ENCODE data around the gene FETUB. TPM values are rescaled to one million over a fixed set of nuclear protein-coding genes. Genes with fewer than 3 reads are reported as not detected.

The FETUB gene
- total RNA-seq, 4 donors from 2014 or later = not detected

DNA sequence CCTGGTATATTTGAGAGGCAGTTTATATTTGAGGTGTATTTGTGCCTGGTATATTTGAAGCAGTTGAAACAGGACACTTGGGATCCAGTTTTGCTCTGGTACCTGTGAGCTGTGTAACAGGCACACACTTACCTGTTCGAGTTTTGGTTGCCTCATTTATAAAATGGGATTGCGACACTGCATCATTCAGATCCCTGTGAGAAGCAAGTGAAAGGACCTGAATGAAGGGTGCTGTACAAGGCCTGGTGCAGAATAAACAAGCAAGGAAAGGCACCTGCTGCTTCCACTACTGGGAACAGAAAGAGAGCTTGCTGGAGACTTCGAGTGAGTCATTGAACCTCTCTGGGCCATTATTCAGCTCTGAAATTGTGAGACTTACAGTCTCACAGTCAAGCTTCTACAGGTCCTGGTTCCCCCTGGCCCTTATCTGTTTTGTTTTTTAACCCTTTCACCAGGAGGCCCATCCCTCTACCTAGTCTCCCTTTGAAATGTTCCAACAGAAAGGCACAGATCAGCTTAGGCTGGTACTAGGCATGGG is 11.5 kb downstream of the FETUB start:
- Histone ChIP-seq H3K27ac (no peak overlapping the region), H3K4me3 (replicated peaks in 1 of 3) (no peak overlapping the region), H3K4me1 (no peaks in the 10 kb centered on the region), H3K9me3 (no peaks in the 10 kb centered on the region), H3K27me3 (no peaks in the 10 kb centered on the region), H3K36me3 (no peaks in the 10 kb centered on the region)
- intact Hi-C loops (cut with DNase I) = no loop called here
- 71 to 74% methylated on average over 3 of the region's 3 CpGs for WGBS, 2 donors
- no peak for DNase-seq
- no peak for TF ChIP-seq POLR2A (IDR thresholded peaks at IDR 0.05)
- TF ChIP-seq, protein P1, sequence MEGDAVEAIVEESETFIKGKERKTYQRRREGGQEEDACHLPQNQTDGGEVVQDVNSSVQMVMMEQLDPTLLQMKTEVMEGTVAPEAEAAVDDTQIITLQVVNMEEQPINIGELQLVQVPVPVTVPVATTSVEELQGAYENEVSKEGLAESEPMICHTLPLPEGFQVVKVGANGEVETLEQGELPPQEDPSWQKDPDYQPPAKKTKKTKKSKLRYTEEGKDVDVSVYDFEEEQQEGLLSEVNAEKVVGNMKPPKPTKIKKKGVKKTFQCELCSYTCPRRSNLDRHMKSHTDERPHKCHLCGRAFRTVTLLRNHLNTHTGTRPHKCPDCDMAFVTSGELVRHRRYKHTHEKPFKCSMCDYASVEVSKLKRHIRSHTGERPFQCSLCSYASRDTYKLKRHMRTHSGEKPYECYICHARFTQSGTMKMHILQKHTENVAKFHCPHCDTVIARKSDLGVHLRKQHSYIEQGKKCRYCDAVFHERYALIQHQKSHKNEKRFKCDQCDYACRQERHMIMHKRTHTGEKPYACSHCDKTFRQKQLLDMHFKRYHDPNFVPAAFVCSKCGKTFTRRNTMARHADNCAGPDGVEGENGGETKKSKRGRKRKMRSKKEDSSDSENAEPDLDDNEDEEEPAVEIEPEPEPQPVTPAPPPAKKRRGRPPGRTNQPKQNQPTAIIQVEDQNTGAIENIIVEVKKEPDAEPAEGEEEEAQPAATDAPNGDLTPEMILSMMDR (IDR thresholded peaks at IDR 0.05) = no peak

DNA sequence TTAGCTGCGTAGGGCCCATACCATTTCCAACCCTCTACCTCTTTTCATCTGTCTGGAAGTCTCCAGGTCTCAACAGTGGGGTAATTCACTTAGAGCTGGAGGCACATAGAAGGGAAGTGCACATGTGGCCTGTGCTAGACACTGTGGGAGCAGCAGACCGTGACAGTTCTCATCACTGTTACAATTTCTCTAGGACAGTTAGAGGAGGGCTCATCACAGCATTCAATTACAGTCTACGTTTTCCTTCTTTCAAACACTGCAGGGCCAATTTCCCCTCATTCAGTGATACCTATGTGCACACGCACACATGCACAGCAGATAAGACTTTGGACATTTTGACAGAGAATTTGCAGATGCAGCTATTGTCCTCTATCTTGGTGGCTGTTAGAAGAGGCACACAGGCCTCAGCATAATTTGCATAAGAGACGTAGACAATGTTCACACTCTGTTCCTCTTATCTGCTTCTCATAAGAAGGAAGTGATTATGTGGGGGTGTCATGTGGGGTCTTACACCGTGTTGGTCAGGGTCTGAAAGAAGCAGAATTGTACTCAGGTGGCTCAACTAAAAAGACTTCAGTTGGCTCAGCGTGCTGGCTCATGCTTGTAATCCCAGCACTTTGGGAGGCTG is 13.0 kb downstream of the FETUB start:
- Histone ChIP-seq H3K4me3 (replicated peaks in 1 of 3) (no peak overlapping the region), H3K36me3 (no peaks in the 10 kb centered on the region), H3K9me3 (no peaks in the 10 kb centered on the region), H3K4me1 (no peaks in the 10 kb centered on the region), H3K27ac (no peak overlapping the region), H3K27me3 (no peaks in the 10 kb centered on the region)
- TF ChIP-seq, protein P1 (IDR thresholded peaks at IDR 0.05) = no peak
- no peak for TF ChIP-seq POLR2A (IDR thresholded peaks at IDR 0.05)
- 69 to 85% methylated on average over 7 of the region's 7 CpGs for WGBS, 2 donors
- intact Hi-C loops (cut with DNase I) = no loop called here
- DNase-seq = no peak

DNA sequence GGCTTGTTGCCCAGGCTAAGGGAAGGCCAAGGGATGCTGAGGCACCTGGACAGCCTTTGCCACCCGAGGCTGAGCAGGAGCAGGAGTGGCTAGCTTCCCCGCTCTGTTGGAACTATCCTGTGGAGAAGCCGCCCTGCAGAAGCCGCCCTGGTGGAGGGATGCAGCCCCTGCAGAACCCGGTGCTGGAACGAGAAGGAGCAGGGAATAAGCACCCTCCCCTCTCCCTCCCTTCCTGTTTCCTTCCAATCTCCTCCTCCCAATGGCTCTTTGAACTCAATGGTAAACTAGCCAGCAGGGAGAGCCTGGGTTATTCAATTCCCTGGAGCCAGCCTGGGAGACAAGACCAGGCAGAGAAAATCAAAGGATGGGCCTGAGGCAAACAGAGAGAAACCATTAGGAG is 13.8 kb downstream of the FETUB start:
- H3K27ac ChIP-seq = no peak overlapping the region
- H3K4me1 ChIP-seq = no peaks in the 10 kb centered on the region
- no peaks in the 10 kb centered on the region for H3K36me3 ChIP-seq
- WGBS, 2 donors = 55 to 64% methylated on average over 6 of the region's 6 CpGs
- DNase-seq = no peak
- no peaks in the 10 kb centered on the region for H3K9me3 ChIP-seq
- intact Hi-C loops (cut with DNase I) = no loop called here
- TF ChIP-seq POLR2A (IDR thresholded peaks at IDR 0.05) = no peak
- TF ChIP-seq, protein P1 (IDR thresholded peaks at IDR 0.05) = no peak
- H3K27me3 ChIP-seq = no peaks in the 10 kb centered on the region
- no peak overlapping the region for H3K4me3 ChIP-seq (replicated peaks in 1 of 3)

DNA sequence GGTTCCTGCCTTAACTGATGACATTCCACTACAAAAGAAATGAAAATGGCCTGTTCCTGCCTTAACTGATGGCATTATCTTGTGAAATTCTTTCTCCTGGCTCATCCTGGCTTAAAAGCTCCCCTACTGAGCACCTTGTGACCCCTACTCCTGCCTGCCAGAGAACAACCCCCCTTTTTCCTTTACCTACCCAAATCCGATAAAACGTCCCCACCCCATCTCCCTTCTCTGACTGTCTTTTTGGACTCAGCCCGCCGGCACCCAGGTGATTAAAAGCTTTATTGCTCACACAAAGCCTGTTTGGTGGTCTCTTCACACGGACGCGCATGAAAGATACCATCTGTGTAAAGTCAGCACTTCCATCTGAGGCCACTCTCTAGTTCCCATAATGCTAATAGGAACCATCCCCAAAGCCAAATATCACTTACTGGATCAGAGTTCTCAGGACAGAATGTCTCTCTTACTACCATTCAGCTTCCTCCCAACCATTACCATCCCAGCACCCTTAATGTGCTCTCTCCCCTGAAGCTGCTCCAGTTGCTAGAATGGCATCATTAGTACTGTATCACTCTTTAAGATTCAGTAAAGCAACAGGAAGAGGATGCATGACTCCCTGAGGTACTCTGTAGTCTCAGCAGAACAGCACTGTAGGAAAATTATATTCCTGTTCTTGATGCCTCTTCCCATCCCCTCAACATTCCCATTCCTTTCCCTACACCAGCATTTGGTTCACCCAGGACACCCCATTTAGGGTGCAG is 23.3 kb downstream of the FETUB start:
- intact Hi-C loops (cut with DNase I) = no loop called here
- H3K4me1 ChIP-seq = no peaks in the 10 kb centered on the region
- no peak overlapping the region for H3K27ac ChIP-seq
- 58 to 59% methylated on average over 7 of the region's 7 CpGs for WGBS, 2 donors
- no peak for DNase-seq
- H3K27me3 ChIP-seq = no peaks in the 10 kb centered on the region
- no peak overlapping the region for H3K4me3 ChIP-seq (replicated peaks in 1 of 3)
- H3K9me3 ChIP-seq = no peaks in the 10 kb centered on the region
- no peak for TF ChIP-seq POLR2A (IDR thresholded peaks at IDR 0.05)
- TF ChIP-seq, protein P1 (IDR thresholded peaks at IDR 0.05) = no peak
- no peaks in the 10 kb centered on the region for H3K36me3 ChIP-seq

DNA sequence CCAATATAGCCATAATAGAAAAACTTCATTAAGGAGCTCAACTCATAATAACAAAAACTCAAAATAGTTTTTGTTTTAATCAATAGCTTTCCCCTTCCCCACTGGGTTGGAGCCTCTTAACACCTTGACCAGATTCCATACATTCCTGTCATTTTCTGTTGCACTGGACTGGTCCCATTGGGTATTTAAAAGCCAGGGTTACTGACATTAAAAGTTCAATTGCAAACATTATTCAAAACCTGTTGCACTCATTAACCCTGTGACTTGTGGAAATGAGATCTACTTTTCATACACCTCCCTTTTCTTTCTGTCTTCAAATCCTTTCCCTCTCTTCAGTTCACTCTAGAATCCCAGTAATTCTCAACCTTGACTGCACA is 23.9 kb downstream of the FETUB start:
- Histone ChIP-seq H3K27ac (no peak overlapping the region), H3K4me3 (replicated peaks in 1 of 3) (no peak overlapping the region), H3K9me3 (no peaks in the 10 kb centered on the region), H3K27me3 (no peaks in the 10 kb centered on the region), H3K4me1 (no peaks in the 10 kb centered on the region), H3K36me3 (no peaks in the 10 kb centered on the region)
- intact Hi-C loops (cut with DNase I) = no loop called here
- DNase-seq = no peak
- TF ChIP-seq POLR2A (IDR thresholded peaks at IDR 0.05) = no peak
- TF ChIP-seq, protein P1 (IDR thresholded peaks at IDR 0.05) = no peak

Data from thyroid gland (tissue), 4 donors.